DMS153 treated with DMSO at 0.1 percent for 48 hours (cell line): ENCODE data around the gene AP1G1.
"Not testable (repeated sequence)": the region's sequence is repeated elsewhere in the genome, so short reads cannot be mapped to it uniquely, and the experiment has no call there.

Experiments
- DNase-seq: peaks from one replicate; lab custom pipeline; 2025; ENCODE audit not compliant: unreplicated experiment; lab: John Stamatoyannopoulos, UW

AP1G1 gene

GRCh38 chr16:71810155-71810530, 1.5 kb upstream of the AP1G1 start:
- not testable (repeated sequence) for DNase-seq

- no peak for DNase-seq
These were observed 585 bp downstream of the AP1G1 start for GRCh38 chr16:71807905-71808592.

- DNase-seq = no peak
These were observed 5.3 kb downstream of the AP1G1 start for GRCh38 chr16:71803305-71803690.

GRCh38 chr16:71796501-71797097, 12.0 kb downstream of the AP1G1 start:
- no peak for DNase-seq

- DNase-seq = no peak
These were observed 13.7 kb downstream of the AP1G1 start for GRCh38 chr16:71794943-71795342.

GRCh38 chr16:71794018-71794417, 14.6 kb downstream of the AP1G1 start:
- DNase-seq = no peak

- no peak for DNase-seq
These were observed 16.5 kb downstream of the AP1G1 start for GRCh38 chr16:71792176-71792575.

- not testable (repeated sequence) for DNase-seq
These were observed 18.3 kb downstream of the AP1G1 start for GRCh38 chr16:71790329-71790728.

- no peak for DNase-seq
These were observed 19.5 kb downstream of the AP1G1 start for GRCh38 chr16:71789136-71789535.

GRCh38 chr16:71788578-71788977, 20.1 kb downstream of the AP1G1 start:
- DNase-seq = no peak

GRCh38 chr16:71785143-71785542, 23.5 kb downstream of the AP1G1 start:
- DNase-seq = not testable (repeated sequence)

- DNase-seq = no peak
These were observed 24.5 kb downstream of the AP1G1 start for GRCh38 chr16:71784093-71784492.

- DNase-seq = no peak
These were observed 26.9 kb downstream of the AP1G1 start for GRCh38 chr16:71781741-71782140.

- DNase-seq = no peak
These were observed 28.0 kb downstream of the AP1G1 start for GRCh38 chr16:71780521-71781089.

- DNase-seq = no peak
These were observed 29.9 kb downstream of the AP1G1 start for GRCh38 chr16:71778780-71779179.

- no peak for DNase-seq
These were observed 31.3 kb downstream of the AP1G1 start for GRCh38 chr16:71777329-71777728.

- no peak for DNase-seq
These were observed 32.7 kb downstream of the AP1G1 start for GRCh38 chr16:71775949-71776348.

- no peak for DNase-seq
These were observed 37.1 kb downstream of the AP1G1 start for GRCh38 chr16:71771571-71771970.

- no peak for DNase-seq
These were observed 39.4 kb downstream of the AP1G1 start for GRCh38 chr16:71769222-71769621.

GRCh38 chr16:71767060-71767900, 41.4 kb downstream of the AP1G1 start:
- no peak for DNase-seq

GRCh38 chr16:71762186-71762585, 46.4 kb downstream of the AP1G1 start:
- DNase-seq = no peak

GRCh38 chr16:71761097-71761496, 47.5 kb downstream of the AP1G1 start:
- DNase-seq = no peak
